Nephron (organoid): ENCODE data around the gene GJB2.

Experiments used
- H3K27ac Mint-ChIP-seq, 3 experiments: 2 replicates each; pipeline ENCODE4 v1.8.0; 2020; ENCODE audit warnings: mixed read lengths in 3 of 3, mild to moderate bottlenecking in 2 of 3, moderate library complexity in 1 of 3
- H3K27me3 Mint-ChIP-seq: 2 replicates; pipeline ENCODE4 v1.8.0; 2021; ENCODE audit warnings: low read depth, mild to moderate bottlenecking, moderate library complexity, mixed read lengths
- H3K36me3 Mint-ChIP-seq: 2 replicates; pipeline ENCODE4 v1.8.0; 2020; ENCODE audit warnings: low read depth, mixed read lengths
- H3K4me1 Mint-ChIP-seq: 2 replicates; pipeline ENCODE4 v1.8.0; 2020; ENCODE audit warnings: mixed read lengths
- H3K4me3 Mint-ChIP-seq, 3 experiments: 2 replicates each; pipeline ENCODE4 v1.8.0; 2020; ENCODE audit warnings: mild to moderate bottlenecking in 3 of 3, mixed read lengths in 3 of 3, moderate library complexity in 2 of 3
- H3K9me3 Mint-ChIP-seq: 2 replicates; pipeline ENCODE4 v1.8.0; 2020; ENCODE audit warnings: mixed read lengths
- CTCF ChIP-seq, 3 experiments: fragments of 200-600 bp; sonication (generic); IDR thresholded peaks; one replicate each; pipeline ENCODE4 v1.5.0; 2021; ENCODE audit warnings: antibody characterized with exemption in 3 of 3; ENCODE audit not compliant: unreplicated experiment in 3 of 3

Gene GJB2

GRCh38 chr13:20230913-20231838 is 38.4 kb upstream of the GJB2 start:
- H3K27ac Mint-ChIP-seq: peak overlapping the region in 1 of 3 experiments; percentile 22
- H3K27me3 Mint-ChIP-seq: peaks cover 76% of the 10 kb centered on the region
- peaks cover 10% of the 10 kb centered on the region for H3K4me1 Mint-ChIP-seq

GRCh38 chr13:20227730-20228129 is 35.0 kb upstream of the GJB2 start:
- no peak overlapping the region for H3K4me3 Mint-ChIP-seq
- H3K36me3 Mint-ChIP-seq: no peaks in the 10 kb centered on the region
- no peak overlapping the region for H3K27ac Mint-ChIP-seq
- peaks cover 2% of the 10 kb centered on the region for H3K9me3 Mint-ChIP-seq
- H3K4me1 Mint-ChIP-seq: peaks cover 10% of the 10 kb centered on the region
- peaks cover 60% of the 10 kb centered on the region for H3K27me3 Mint-ChIP-seq
- no peak for TF ChIP-seq CTCF (IDR thresholded peaks at IDR 0.05; ENCODE audit: unreplicated experiment in 3 of 3)

More at GRCh38 chr13:20230913-20231838, 38.4 kb upstream of the GJB2 start:
- no peak for TF ChIP-seq CTCF (IDR thresholded peaks at IDR 0.05; ENCODE audit: unreplicated experiment in 3 of 3)
- H3K9me3 Mint-ChIP-seq: peaks cover 4% of the 10 kb centered on the region
- peak overlapping the region; percentile 64 to 67 (median 64) for H3K4me3 Mint-ChIP-seq
- H3K36me3 Mint-ChIP-seq: no peaks in the 10 kb centered on the region

- Mint-ChIP-seq H3K36me3 (no peaks in the 10 kb centered on the region), H3K4me1 (peaks cover 10% of the 10 kb centered on the region), H3K4me3 (no peak overlapping the region), H3K9me3 (peaks cover 2% of the 10 kb centered on the region), H3K27me3 (peaks cover 57% of the 10 kb centered on the region), H3K27ac (no peak overlapping the region)
- no peak for TF ChIP-seq CTCF (IDR thresholded peaks at IDR 0.05; ENCODE audit: unreplicated experiment in 3 of 3)
Measured at GRCh38 chr13:20227288-20227687, 34.5 kb upstream of the GJB2 start.

- H3K27me3 Mint-ChIP-seq: peaks cover 35% of the 10 kb centered on the region
- no peak for TF ChIP-seq CTCF (IDR thresholded peaks at IDR 0.05; ENCODE audit: unreplicated experiment in 3 of 3)
- H3K27ac Mint-ChIP-seq: no peak overlapping the region
- H3K36me3 Mint-ChIP-seq: no peaks in the 10 kb centered on the region
- H3K4me1 Mint-ChIP-seq: no peaks in the 10 kb centered on the region
- peaks cover 13% of the 10 kb centered on the region for H3K9me3 Mint-ChIP-seq
- H3K4me3 Mint-ChIP-seq: no peak overlapping the region
Measured at GRCh38 chr13:20222553-20222952, 29.8 kb upstream of the GJB2 start.

- H3K27me3 Mint-ChIP-seq: peaks cover 36% of the 10 kb centered on the region
- H3K36me3 Mint-ChIP-seq: no peaks in the 10 kb centered on the region
- TF ChIP-seq CTCF (IDR thresholded peaks at IDR 0.05; ENCODE audit: unreplicated experiment in 3 of 3): no peak
- peaks cover 13% of the 10 kb centered on the region for H3K9me3 Mint-ChIP-seq
- no peaks in the 10 kb centered on the region for H3K4me1 Mint-ChIP-seq
- H3K4me3 Mint-ChIP-seq: no peak overlapping the region
- no peak overlapping the region for H3K27ac Mint-ChIP-seq
Measured at GRCh38 chr13:20221772-20222171, 29.0 kb upstream of the GJB2 start.

- H3K4me3 Mint-ChIP-seq: no peak overlapping the region
- peaks cover 20% of the 10 kb centered on the region for H3K27me3 Mint-ChIP-seq
- TF ChIP-seq CTCF (IDR thresholded peaks at IDR 0.05; ENCODE audit: unreplicated experiment in 3 of 3): no peak
Measured at GRCh38 chr13:20219577-20219976, 26.8 kb upstream of the GJB2 start.

More at GRCh38 chr13:20219577-20219976, 26.8 kb upstream of the GJB2 start:
- no peaks in the 10 kb centered on the region for H3K36me3 Mint-ChIP-seq
- no peak overlapping the region for H3K27ac Mint-ChIP-seq
- H3K4me1 Mint-ChIP-seq: no peaks in the 10 kb centered on the region
- peaks cover 17% of the 10 kb centered on the region for H3K9me3 Mint-ChIP-seq
